ENCODE data around the gene ZNF19.

ZNF19 gene

GRCh38 chr16:71440669-71441347 is 48.3 kb downstream of the ZNF19 start:
- DNase-seq, result peak; percentile 40

GRCh38 chr16:71439523-71439922 is 49.6 kb downstream of the ZNF19 start:
- DNase-seq, result no peak

- DNase-seq, result no peak
These were observed 52.7 kb downstream of the ZNF19 start for GRCh38 chr16:71436473-71436872.

GRCh38 chr16:71432906-71433305 is 56.2 kb downstream of the ZNF19 start:
- DNase-seq, result no peak

GRCh38 chr16:71431991-71432390 is 57.1 kb downstream of the ZNF19 start:
- no peak for DNase-seq

- no peak for DNase-seq
These were observed 57.9 kb downstream of the ZNF19 start for GRCh38 chr16:71431176-71431575.

- DNase-seq, result no peak
These were observed 58.4 kb downstream of the ZNF19 start for GRCh38 chr16:71430744-71431143.

GRCh38 chr16:71429581-71429980 is 59.5 kb downstream of the ZNF19 start:
- no peak for DNase-seq

- no peak for DNase-seq
These were observed 60.2 kb downstream of the ZNF19 start for GRCh38 chr16:71428883-71429282.

GRCh38 chr16:71428385-71428784 is 60.7 kb downstream of the ZNF19 start:
- DNase-seq, result no peak

GRCh38 chr16:71426880-71427615 is 62.1 kb downstream of the ZNF19 start:
- no peak for DNase-seq

GRCh38 chr16:71426069-71426879 is 62.9 kb downstream of the ZNF19 start:
- peak; percentile 65 for DNase-seq

- DNase-seq, result no peak
These were observed 63.4 kb downstream of the ZNF19 start for GRCh38 chr16:71425746-71426068.

- no peak for DNase-seq
These were observed 64.5 kb downstream of the ZNF19 start for GRCh38 chr16:71424626-71425025.

- no peak for DNase-seq
These were observed 65.3 kb downstream of the ZNF19 start for GRCh38 chr16:71423865-71424264.

All from stimulated activated CD8-positive, alpha-beta memory T cell treated with anti-CD3 and anti-CD28 coated beads, Interleukin-4, amount 100 ng/mL, for 48 hours (primary cell).